ENCODE results near the gene MGRN1.

GRCh38 chr16:4684763-4685162, 60.1 kb downstream of the MGRN1 start:
- TF ChIP-seq CTCF (IDR thresholded peaks at IDR 0.05), result no peak
- TF ChIP-seq EZH2 (IDR thresholded peaks at IDR 0.05; ENCODE audit: borderline replicate concordance, insufficient read depth, low read depth, low read length, poor library complexity, severe bottlenecking), result no peak

Data from B cell (primary cell).